Thyroid gland (tissue), 4 donors: ENCODE results near the gene CACNG5.

Source experiments
- CTCF ChIP-seq, 6 experiments: fragments of 200-600 bp in 3 of 6; fragments of 450-650 bp in 3 of 6; sonication (generic) in 3 of 6; IDR thresholded peaks; one replicate each; pipeline ENCODE4 v1.5.1; 2016 to 2019; ENCODE audit warnings: antibody characterized with exemption in 6 of 6, mild to moderate bottlenecking in 2 of 6, inconsistent platforms in 1 of 6, moderate library complexity in 1 of 6
- POLR2A ChIP-seq, 2 donors: fragments of 450-650 bp; IDR thresholded peaks; one replicate each; pipeline ENCODE4 v1.6.1; 2017; ENCODE audit warnings: antibody characterized with exemption in 2 of 2, mild to moderate bottlenecking in 2 of 2, moderate library complexity in 1 of 2

- TF ChIP-seq CTCF (IDR thresholded peaks at IDR 0.05) (no peak), POLR2A (IDR thresholded peaks at IDR 0.05) (no peak)
Observed at GRCh38 chr17:66842505-66842904, 7.6 kb downstream of the CACNG5 start.
